Activated CD8-positive, alpha-beta memory T cell treated with anti-CD3 and anti-CD28 coated beads, Interleukin-2, amount 10 ng/mL, durations not matched to agents 7 days and 5 days (primary cell): Measurements from ENCODE around the gene EPAS1. TPM values are rescaled to one million over a fixed set of nuclear protein-coding genes. Genes with fewer than 3 reads are reported as not detected.
A peak's percentile ranks its signal among the peaks of the same experiment; 100 is the strongest.

Experiments used
- ATAC-seq: fragments of 150-1000 bp; cut with Tn5 transposase; one replicate; pipeline ENCODE4 v1.10.0; 2021; ENCODE audit warnings: moderate library complexity
- CTCF ChIA-PET: fragments of 350-600 bp; sonication (Branson Sonifier 250); formaldehyde crosslinking; loops from one replicate; lab custom pipeline; 2021; ENCODE audit warnings: antibody characterized with exemption; lab: Charles Lee
- DNase-seq: peaks from one replicate; pipeline ENCODE4 v3.0.0-alpha.2; 2020
- H3K27ac Mint-ChIP-seq: one replicate; pipeline ENCODE4 v1.8.0; 2021; ENCODE audit warnings: mild to moderate bottlenecking, mixed read lengths
- H3K27me3 Mint-ChIP-seq: one replicate; pipeline ENCODE4 v1.8.0; 2021; ENCODE audit warnings: mixed read lengths
- H3K36me3 Mint-ChIP-seq: one replicate; pipeline ENCODE4 v1.8.0; 2021; ENCODE audit warnings: mild to moderate bottlenecking, mixed read lengths
- H3K4me1 Mint-ChIP-seq: one replicate; pipeline ENCODE4 v1.8.0; 2021; ENCODE audit warnings: mixed read lengths
- H3K4me3 Mint-ChIP-seq: one replicate; pipeline ENCODE4 v1.8.0; 2021; ENCODE audit warnings: mild to moderate bottlenecking, moderate library complexity, mixed read lengths
- H3K9me3 Mint-ChIP-seq: one replicate; pipeline ENCODE4 v1.8.0; 2022; ENCODE audit warnings: low read depth, mixed read lengths
- total RNA-seq, 2 experiments: library from RNA; stranded (reverse); gene quantifications; one replicate each; pipeline ENCODE4 v1.2.3, GENCODE V29; 2021

The EPAS1 gene
- total RNA-seq, 2 experiments from 2014 or later, result 15.6 to 42.5 TPM

- peaks cover 23% of the 10 kb centered on the region for H3K36me3 Mint-ChIP-seq
- peak; percentile 46 for DNase-seq
- peak; percentile 92 for ATAC-seq
- no peaks in the 10 kb centered on the region for H3K27me3 Mint-ChIP-seq
- CTCF ChIA-PET, result interaction anchor here (0.7 to 2.6 kb wide), 18 partner anchors 14 to 373 kb away, joined by 3 to 22 read pairs (median 4); no protein-coding TSS in a partner anchor
- H3K27ac Mint-ChIP-seq, result peak overlapping the region; percentile 66
- H3K4me1 Mint-ChIP-seq, result peaks cover 49% of the 10 kb centered on the region
- H3K9me3 Mint-ChIP-seq, result no peaks in the 10 kb centered on the region
- no peak overlapping the region for H3K4me3 Mint-ChIP-seq
These were observed 66.4 kb downstream of the EPAS1 start for GRCh38 chr2:46363535-46364170.

GRCh38 chr2:46364797-46365457, 67.7 kb downstream of the EPAS1 start:
- no peak for DNase-seq
- Mint-ChIP-seq H3K36me3 (peaks cover 28% of the 10 kb centered on the region), H3K27ac (no peak overlapping the region), H3K9me3 (no peaks in the 10 kb centered on the region), H3K27me3 (no peaks in the 10 kb centered on the region), H3K4me3 (no peak overlapping the region), H3K4me1 (peaks cover 61% of the 10 kb centered on the region)
- CTCF ChIA-PET, result interaction anchor here (0.8 to 2.8 kb wide), 10 partner anchors 8 to 368 kb away, joined by 3 to 20 read pairs (median 4); no protein-coding TSS in a partner anchor
- no peak for ATAC-seq

GRCh38 chr2:46365913-46366667, 68.9 kb downstream of the EPAS1 start:
- no peaks in the 10 kb centered on the region for H3K27me3 Mint-ChIP-seq
- CTCF ChIA-PET, result interaction anchor here (0.8 to 2.9 kb wide), 26 partner anchors 8 to 373 kb away, joined by 3 to 20 read pairs (median 4); partner anchors contain the start of gene EPAS1
- H3K4me3 Mint-ChIP-seq, result no peak overlapping the region
- H3K27ac Mint-ChIP-seq, result no peak overlapping the region
- peaks cover 66% of the 10 kb centered on the region for H3K4me1 Mint-ChIP-seq
- DNase-seq, result no peak
- peaks cover 30% of the 10 kb centered on the region for H3K36me3 Mint-ChIP-seq
- no peak for ATAC-seq
- no peaks in the 10 kb centered on the region for H3K9me3 Mint-ChIP-seq

GRCh38 chr2:46366668-46367052, 69.5 kb downstream of the EPAS1 start:
- peaks cover 62% of the 10 kb centered on the region for H3K4me1 Mint-ChIP-seq
- no peak overlapping the region for H3K4me3 Mint-ChIP-seq
- CTCF ChIA-PET, result interaction anchor here (0.8 to 2.9 kb wide), 21 partner anchors 8 to 373 kb away, joined by 3 to 20 read pairs (median 4); partner anchors contain the start of gene EPAS1
- no peak for DNase-seq
- H3K27ac Mint-ChIP-seq, result no peak overlapping the region
- H3K27me3 Mint-ChIP-seq, result no peaks in the 10 kb centered on the region
- no peak for ATAC-seq
- H3K36me3 Mint-ChIP-seq, result peaks cover 29% of the 10 kb centered on the region
- H3K9me3 Mint-ChIP-seq, result no peaks in the 10 kb centered on the region

GRCh38 chr2:46367286-46367685, 70.1 kb downstream of the EPAS1 start:
- no peaks in the 10 kb centered on the region for H3K27me3 Mint-ChIP-seq
- peaks cover 29% of the 10 kb centered on the region for H3K36me3 Mint-ChIP-seq
- DNase-seq, result no peak
- no peak overlapping the region for H3K4me3 Mint-ChIP-seq
- no peaks in the 10 kb centered on the region for H3K9me3 Mint-ChIP-seq
- H3K4me1 Mint-ChIP-seq, result peaks cover 56% of the 10 kb centered on the region
- CTCF ChIA-PET, result interaction anchor here (0.6 to 2.9 kb wide), 16 partner anchors 9 to 374 kb away, joined by 3 to 20 read pairs (median 4); partner anchors contain the start of gene EPAS1
- no peak for ATAC-seq
- H3K27ac Mint-ChIP-seq, result no peak overlapping the region

GRCh38 chr2:46368401-46368800, 71.2 kb downstream of the EPAS1 start:
- DNase-seq (no peak), ATAC-seq (no peak)
- Mint-ChIP-seq H3K4me1 (peaks cover 45% of the 10 kb centered on the region), H3K9me3 (no peaks in the 10 kb centered on the region), H3K27me3 (no peaks in the 10 kb centered on the region), H3K27ac (no peak overlapping the region), H3K36me3 (peaks cover 28% of the 10 kb centered on the region), H3K4me3 (no peak overlapping the region)
- CTCF ChIA-PET, result interaction anchor here (1.6 to 2.9 kb wide), 4 partner anchors 8 to 357 kb away, joined by 4 to 15 read pairs (median 10); partner anchors contain the start of gene EPAS1

- H3K9me3 Mint-ChIP-seq, result no peaks in the 10 kb centered on the region
- CTCF ChIA-PET, result interaction anchor here (1.1 to 1.7 kb wide), 3 partner anchors 45 to 350 kb away, joined by 3 to 5 read pairs (median 3); no protein-coding TSS in a partner anchor
- peak overlapping the region; percentile 64 for H3K27ac Mint-ChIP-seq
- peaks cover 33% of the 10 kb centered on the region for H3K4me1 Mint-ChIP-seq
- peaks cover 26% of the 10 kb centered on the region for H3K36me3 Mint-ChIP-seq
- H3K27me3 Mint-ChIP-seq, result no peaks in the 10 kb centered on the region
- ATAC-seq (peak; percentile 77), DNase-seq (peak; percentile 81)
- no peak overlapping the region for H3K4me3 Mint-ChIP-seq
These were observed 72.6 kb downstream of the EPAS1 start for GRCh38 chr2:46369783-46370182.

- CTCF ChIA-PET, result interaction anchor here (1.1 kb wide), 1 partner anchor 33 kb away, joined by 3 read pairs; no protein-coding TSS in a partner anchor
- Mint-ChIP-seq H3K36me3 (peaks cover 25% of the 10 kb centered on the region), H3K27me3 (no peaks in the 10 kb centered on the region), H3K27ac (no peak overlapping the region), H3K9me3 (no peaks in the 10 kb centered on the region), H3K4me3 (no peak overlapping the region), H3K4me1 (peaks cover 30% of the 10 kb centered on the region)
- DNase-seq (no peak), ATAC-seq (no peak)
These were observed 74.6 kb downstream of the EPAS1 start for GRCh38 chr2:46371854-46372253.

GRCh38 chr2:46372475-46372874, 75.3 kb downstream of the EPAS1 start:
- no peak for ATAC-seq

GRCh38 chr2:46373238-46373637, 76.0 kb downstream of the EPAS1 start:
- CTCF ChIA-PET, result interaction anchor here (0.6 kb wide), 1 partner anchor 23 kb away, joined by 3 read pairs; no protein-coding TSS in a partner anchor
- DNase-seq (no peak), ATAC-seq (no peak)
- Mint-ChIP-seq H3K4me3 (no peak overlapping the region), H3K27me3 (no peaks in the 10 kb centered on the region), H3K36me3 (peaks cover 22% of the 10 kb centered on the region), H3K27ac (no peak overlapping the region), H3K9me3 (no peaks in the 10 kb centered on the region), H3K4me1 (peaks cover 22% of the 10 kb centered on the region)

More at GRCh38 chr2:46372475-46372874, 75.3 kb downstream of the EPAS1 start:
- Mint-ChIP-seq H3K27me3 (no peaks in the 10 kb centered on the region), H3K4me3 (no peak overlapping the region), H3K9me3 (no peaks in the 10 kb centered on the region), H3K4me1 (peaks cover 30% of the 10 kb centered on the region), H3K36me3 (peaks cover 25% of the 10 kb centered on the region), H3K27ac (no peak overlapping the region)
- CTCF ChIA-PET, result interaction anchor here (1.1 kb wide), 1 partner anchor 34 kb away, joined by 3 read pairs; no protein-coding TSS in a partner anchor
- no peak for DNase-seq

GRCh38 chr2:46375566-46376125, 78.4 kb downstream of the EPAS1 start:
- H3K27ac Mint-ChIP-seq, result no peak overlapping the region
- H3K4me3 Mint-ChIP-seq, result no peak overlapping the region
- H3K4me1 Mint-ChIP-seq, result no peaks in the 10 kb centered on the region
- CTCF ChIA-PET, result interaction anchor here (0.5 to 0.8 kb wide), 2 partner anchors 10 to 198 kb away, joined by 3 to 4 read pairs; no protein-coding TSS in a partner anchor
- no peak for ATAC-seq
- H3K36me3 Mint-ChIP-seq, result peaks cover 9% of the 10 kb centered on the region
- no peaks in the 10 kb centered on the region for H3K27me3 Mint-ChIP-seq
- no peak for DNase-seq
- H3K9me3 Mint-ChIP-seq, result no peaks in the 10 kb centered on the region

- Mint-ChIP-seq H3K4me1 (no peaks in the 10 kb centered on the region), H3K9me3 (no peaks in the 10 kb centered on the region), H3K4me3 (no peak overlapping the region), H3K36me3 (peaks cover 4% of the 10 kb centered on the region), H3K27ac (no peak overlapping the region), H3K27me3 (no peaks in the 10 kb centered on the region)
- CTCF ChIA-PET, result interaction anchor here (1.4 kb wide), 1 partner anchor 9 kb away, joined by 4 read pairs; no protein-coding TSS in a partner anchor
- DNase-seq, result no peak
- no peak for ATAC-seq
These were observed 79.4 kb downstream of the EPAS1 start for GRCh38 chr2:46376586-46376985.
